PC-3 (cell line): ENCODE data around the gene PDE2A. TPM values are rescaled to one million over a fixed set of nuclear protein-coding genes. Genes with fewer than 3 reads are reported as not detected.
"Not testable (repeated sequence)": the region's sequence is repeated elsewhere in the genome, so short reads cannot be mapped to it uniquely, and the experiment has no call there.

Source experiments
- ATAC-seq: fragments of 200-7000 bp; cut with Tn5 transposase; 2 replicates; pipeline ENCODE4 v1.9.1; 2020; ENCODE audit warnings: mild to moderate bottlenecking, moderate library complexity
- BruUV-seq: library from RNA; stranded (reverse); fragments of 400-500 nt; replicated peaks from 2 replicates; lab custom pipeline; 2021; lab: Mats Ljungman, UMichigan
- CTCF ChIA-PET: fragments of 300-600 bp; sonication (Branson Sonifier 250); formaldehyde crosslinking; loops from one replicate; lab custom pipeline; 2022; ENCODE audit warnings: antibody characterized with exemption; lab: Charles Lee
- POLR2A ChIA-PET: fragments of 300-600 bp; sonication (Branson Sonifier 250); formaldehyde crosslinking; loops from one replicate; lab custom pipeline; 2022; ENCODE audit warnings: antibody characterized with exemption; ENCODE audit not compliant: unreplicated experiment; lab: Charles Lee
- DNase-seq: peaks from one replicate; pipeline ENCODE4 v3.0.0-alpha.2; 2015
- H2AFZ ChIP-seq: fragments of 300-600 bp; sonication (generic); 2 replicates; pipeline ENCODE4 v1.6.0; 2016; ENCODE audit warnings: antibody characterized with exemption, low read length
- H3F3A ChIP-seq: fragments of 300-600 bp; sonication (generic); one replicate; pipeline ENCODE4 v1.6.0; 2017; ENCODE audit warnings: antibody characterized with exemption, low read length, control low read depth, mild to moderate bottlenecking; ENCODE audit not compliant: unreplicated experiment
- H3K27ac ChIP-seq: fragments of 300-600 bp; sonication (generic); 2 replicates; pipeline ENCODE4 v1.5.1; 2016; ENCODE audit warnings: mild to moderate bottlenecking, low read length
- H3K27me3 ChIP-seq: fragments of 300-600 bp; sonication (generic); 2 replicates; pipeline ENCODE4 v1.6.1; 2016; ENCODE audit warnings: low read length, mixed read lengths
- H3K36me3 ChIP-seq: fragments of 300-600 bp; sonication (generic); 2 replicates; pipeline ENCODE4 v1.6.1; 2016; ENCODE audit warnings: low read depth, mixed run types, low read length, mixed read lengths
- H3K4me1 ChIP-seq: fragments of 300-600 bp; sonication (generic); 2 replicates; pipeline ENCODE4 v1.5.1; 2016; ENCODE audit warnings: low read length; ENCODE audit not compliant: insufficient read depth
- H3K4me2 ChIP-seq: fragments of 300-600 bp; sonication (generic); 2 replicates; pipeline ENCODE4 v1.6.0; 2016; ENCODE audit warnings: low read length
- H3K4me3 ChIP-seq: fragments of 300-600 bp; sonication (generic); 2 replicates; pipeline ENCODE4 v1.5.1; 2016; ENCODE audit warnings: mild to moderate bottlenecking, low read length, mixed read lengths
- H3K79me2 ChIP-seq: fragments of 300-600 bp; sonication (generic); 2 replicates; pipeline ENCODE4 v1.6.1; 2017; ENCODE audit warnings: low read length, mixed read lengths
- H3K9ac ChIP-seq: fragments of 300-600 bp; sonication (generic); 2 replicates; pipeline ENCODE4 v1.6.0; 2016; ENCODE audit warnings: mild to moderate bottlenecking, low read length
- H3K9me2 ChIP-seq: fragments of 300-600 bp; sonication (generic); replicated peaks from 2 replicates; pipeline ENCODE4 v1.6.1; 2016; ENCODE audit warnings: mixed run types, low read length, mixed read lengths
- H3K9me3 ChIP-seq: fragments of 300-600 bp; sonication (generic); 2 replicates; pipeline ENCODE4 v1.6.1; 2016; ENCODE audit warnings: low read length, mixed read lengths
- H4K20me1 ChIP-seq: fragments of 300-600 bp; sonication (generic); 2 replicates; pipeline ENCODE4 v1.6.1; 2016; ENCODE audit warnings: low read length, mixed read lengths
- EZH2 ChIP-seq: fragments of 300-600 bp; sonication (generic); IDR thresholded peaks from one replicate; pipeline ENCODE4 v1.6.1; 2017; ENCODE audit warnings: antibody characterized with exemption, mild to moderate bottlenecking, low read length; ENCODE audit not compliant: unreplicated experiment
- EZH2phosphoT487 ChIP-seq: fragments of 300-600 bp; sonication (generic); IDR thresholded peaks from 2 replicates; pipeline ENCODE4 v1.6.1; 2018; ENCODE audit warnings: mild to moderate bottlenecking, antibody characterized with exemption, low read length, borderline replicate concordance
- intact Hi-C: fragments of 100-400 bp; cut with micrococcal nuclease; formaldehyde crosslinking; loops from 2 replicates; pipeline ENCODE4 v1.9.0; 2023
- total RNA-seq: library from RNA; depleted of rRNA; stranded (reverse); fragments of >200 nt; gene quantifications from 2 replicates; pipeline ENCODE4 v1.2.3, GENCODE V29; 2014
- TF ChIP-seq, protein P1 (sequence below): fragments of 300-600 bp; sonication (generic); conservative IDR thresholded peaks from 2 replicates; pipeline ENCODE4 v1.5.1; 2017; ENCODE audit warnings: antibody characterized with exemption, low read depth, mild to moderate bottlenecking, low read length

PDE2A gene
- total RNA-seq, 1 experiment from 2014 or later: 2.6 TPM

DNA sequence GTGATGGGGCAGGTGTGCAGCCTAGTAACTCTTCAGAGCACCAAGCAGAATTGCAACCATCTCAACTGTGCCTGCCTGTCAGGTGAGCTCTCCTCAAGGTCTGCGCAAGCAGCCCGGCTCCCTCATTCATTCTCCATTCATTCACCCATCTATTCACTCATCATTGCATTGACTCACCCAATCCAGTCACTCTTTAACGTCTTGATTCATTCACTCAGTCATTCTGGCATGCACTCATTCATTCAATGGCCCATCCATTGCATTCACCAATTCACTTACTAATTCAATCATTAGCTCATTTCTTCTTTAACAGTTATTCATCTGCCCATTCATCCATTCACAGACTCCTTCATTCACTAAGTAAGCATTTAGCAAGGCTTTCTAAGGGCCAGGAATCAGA lies 111.8 kb downstream of the PDE2A start:
- no TSS peak for BruUV-seq
- H3K36me3 ChIP-seq: no peaks in the 10 kb centered on the region
- no peak overlapping the region for H3K4me3 ChIP-seq
- ChIA-PET POLR2A (no interaction called here), CTCF (no interaction called here)
- no peak for DNase-seq
- no peaks in the 10 kb centered on the region for H4K20me1 ChIP-seq
- no peak overlapping the region for H3K4me2 ChIP-seq
- ATAC-seq: no peak
- H3K27ac ChIP-seq: no peak overlapping the region
- H3K9ac ChIP-seq: no peak overlapping the region
- no peak for TF ChIP-seq EZH2
- TF ChIP-seq, protein P1, sequence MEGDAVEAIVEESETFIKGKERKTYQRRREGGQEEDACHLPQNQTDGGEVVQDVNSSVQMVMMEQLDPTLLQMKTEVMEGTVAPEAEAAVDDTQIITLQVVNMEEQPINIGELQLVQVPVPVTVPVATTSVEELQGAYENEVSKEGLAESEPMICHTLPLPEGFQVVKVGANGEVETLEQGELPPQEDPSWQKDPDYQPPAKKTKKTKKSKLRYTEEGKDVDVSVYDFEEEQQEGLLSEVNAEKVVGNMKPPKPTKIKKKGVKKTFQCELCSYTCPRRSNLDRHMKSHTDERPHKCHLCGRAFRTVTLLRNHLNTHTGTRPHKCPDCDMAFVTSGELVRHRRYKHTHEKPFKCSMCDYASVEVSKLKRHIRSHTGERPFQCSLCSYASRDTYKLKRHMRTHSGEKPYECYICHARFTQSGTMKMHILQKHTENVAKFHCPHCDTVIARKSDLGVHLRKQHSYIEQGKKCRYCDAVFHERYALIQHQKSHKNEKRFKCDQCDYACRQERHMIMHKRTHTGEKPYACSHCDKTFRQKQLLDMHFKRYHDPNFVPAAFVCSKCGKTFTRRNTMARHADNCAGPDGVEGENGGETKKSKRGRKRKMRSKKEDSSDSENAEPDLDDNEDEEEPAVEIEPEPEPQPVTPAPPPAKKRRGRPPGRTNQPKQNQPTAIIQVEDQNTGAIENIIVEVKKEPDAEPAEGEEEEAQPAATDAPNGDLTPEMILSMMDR: no peak
- no peak for TF ChIP-seq EZH2phosphoT487
- no peaks in the 10 kb centered on the region for H3F3A ChIP-seq
- H3K9me2 ChIP-seq: no peaks in the 10 kb centered on the region
- H3K79me2 ChIP-seq: no peaks in the 10 kb centered on the region
- no peaks in the 10 kb centered on the region for H3K4me1 ChIP-seq
- intact Hi-C loops: no loop called here
- no peak overlapping the region for H2AFZ ChIP-seq
- H3K9me3 ChIP-seq: no peaks in the 10 kb centered on the region
- peaks cover 26% of the 10 kb centered on the region for H3K27me3 ChIP-seq

DNA sequence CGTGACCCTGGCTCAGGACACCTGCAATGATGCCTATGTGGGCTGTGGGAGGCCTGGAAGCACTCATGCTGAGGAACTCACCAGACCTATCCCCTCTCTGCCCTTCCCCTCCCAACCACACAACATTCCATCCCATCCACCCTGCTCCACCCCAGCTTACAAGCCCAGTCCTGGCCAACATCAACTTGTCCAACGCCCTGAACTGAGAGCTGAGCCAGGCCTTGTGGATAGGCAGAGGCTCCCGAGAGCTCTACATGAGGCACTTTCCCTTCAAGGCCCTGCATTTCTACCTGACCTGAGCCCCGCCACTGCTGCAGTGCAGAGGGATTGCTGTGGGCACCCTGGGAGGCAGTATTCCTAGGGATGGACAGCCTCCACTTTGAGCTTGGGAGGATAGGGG lies 112.4 kb downstream of the PDE2A start:
- Histone ChIP-seq H3K4me1 (no peaks in the 10 kb centered on the region), H3K9me2 (no peaks in the 10 kb centered on the region), H3K27ac (no peak overlapping the region), H3K4me2 (no peak overlapping the region), H3K9me3 (no peaks in the 10 kb centered on the region), H3K9ac (no peak overlapping the region), H3K4me3 (no peak overlapping the region), H2AFZ (no peak overlapping the region), H3F3A (no peaks in the 10 kb centered on the region), H3K79me2 (no peaks in the 10 kb centered on the region), H4K20me1 (no peaks in the 10 kb centered on the region), H3K36me3 (no peaks in the 10 kb centered on the region), H3K27me3 (peaks cover 32% of the 10 kb centered on the region)
- ChIA-PET CTCF (no interaction called here), POLR2A (no interaction called here)
- TF ChIP-seq, protein P1: no peak
- no peak for ATAC-seq
- DNase-seq: no peak
- intact Hi-C loops: no loop called here
- BruUV-seq: no TSS peak

DNA sequence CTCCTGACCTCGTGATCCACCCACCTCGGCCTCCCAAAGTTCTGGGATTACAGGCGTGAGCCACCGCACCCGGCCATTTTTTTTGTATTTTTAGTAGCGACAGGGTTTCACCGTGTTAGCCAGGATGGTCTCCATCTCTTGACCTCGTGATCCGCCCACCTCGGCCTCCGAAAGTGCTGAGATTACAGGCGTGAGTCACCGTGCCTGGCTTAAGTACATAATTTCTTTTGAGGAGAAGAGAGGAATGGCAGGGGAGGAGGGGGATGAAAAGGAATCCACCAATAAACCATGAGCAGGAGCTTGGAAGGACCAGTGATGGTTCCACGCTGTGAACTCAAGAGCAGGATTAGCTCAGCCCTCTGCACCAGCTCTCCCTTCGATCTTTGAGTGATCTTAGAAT lies 113.4 kb downstream of the PDE2A start:
- CTCF ChIA-PET: interaction anchor here (0.6 kb wide), 1 partner anchor 15 kb away, joined by 3 read pairs; no protein-coding TSS in a partner anchor
- H2AFZ ChIP-seq, POLR2A ChIA-PET, H3K4me1 ChIP-seq, H3K4me3 ChIP-seq, DNase-seq, H3K9ac ChIP-seq, H3K79me2 ChIP-seq, ATAC-seq, H3K9me2 ChIP-seq, H3F3A ChIP-seq, intact Hi-C loops, H3K9me3 ChIP-seq, H3K27ac ChIP-seq, H3K36me3 ChIP-seq, BruUV-seq, H3K4me2 ChIP-seq, H4K20me1 ChIP-seq: not testable (repeated sequence)
- H3K27me3 ChIP-seq: peaks cover 33% of the 10 kb centered on the region
